GM18498 (cell line): ENCODE results near the gene VGLL4.

Experiments used
- ATAC-seq: cut with Tn5 transposase; IDR thresholded peaks from one replicate; pipeline ENCODE4 v1.9.1; 2021; ENCODE audit warnings: mild to moderate bottlenecking, moderate library complexity; ENCODE audit not compliant: unreplicated experiment

Gene VGLL4

GRCh38 chr3:11566916-11567315 lies 76.8 kb downstream of the VGLL4 start:
- no peak for ATAC-seq

- ATAC-seq = no peak
Observed at GRCh38 chr3:11566478-11566877, 77.2 kb downstream of the VGLL4 start.

- ATAC-seq = no peak
Observed at GRCh38 chr3:11565932-11566331, 77.8 kb downstream of the VGLL4 start.

GRCh38 chr3:11565492-11565891 lies 78.2 kb downstream of the VGLL4 start:
- ATAC-seq = no peak

- ATAC-seq = no peak
Observed at GRCh38 chr3:11565072-11565471, 78.6 kb downstream of the VGLL4 start.

GRCh38 chr3:11564577-11565001 lies 79.1 kb downstream of the VGLL4 start:
- no peak for ATAC-seq

GRCh38 chr3:11563865-11564185 lies 79.9 kb downstream of the VGLL4 start:
- ATAC-seq = no peak

- no peak for ATAC-seq
Observed at GRCh38 chr3:11563159-11563864, 80.4 kb downstream of the VGLL4 start.

GRCh38 chr3:11562277-11562881 lies 81.3 kb downstream of the VGLL4 start:
- ATAC-seq = no peak

GRCh38 chr3:11560746-11561145 lies 83.0 kb downstream of the VGLL4 start:
- ATAC-seq = no peak

- no peak for ATAC-seq
Observed at GRCh38 chr3:11559816-11560633, 83.7 kb downstream of the VGLL4 start.

- ATAC-seq = no peak
Observed at GRCh38 chr3:11558918-11559815, 84.5 kb downstream of the VGLL4 start.

GRCh38 chr3:11558411-11558903 lies 85.3 kb downstream of the VGLL4 start:
- ATAC-seq = no peak

- no peak for ATAC-seq
Observed at GRCh38 chr3:11558002-11558401, 85.7 kb downstream of the VGLL4 start.

- no peak for ATAC-seq
Observed at GRCh38 chr3:11556851-11557644, 86.7 kb downstream of the VGLL4 start.

- no peak for ATAC-seq
Observed at GRCh38 chr3:11555881-11556633, 87.7 kb downstream of the VGLL4 start.

GRCh38 chr3:11555211-11555782 lies 88.4 kb downstream of the VGLL4 start:
- no peak for ATAC-seq

GRCh38 chr3:11554666-11555065 lies 89.0 kb downstream of the VGLL4 start:
- ATAC-seq = no peak

GRCh38 chr3:11554236-11554610 lies 89.5 kb downstream of the VGLL4 start:
- ATAC-seq = no peak
